ENCODE data around the gene RTL9. TPM values are rescaled to one million over a fixed set of nuclear protein-coding genes. Genes with fewer than 3 reads are reported as not detected.

Gene RTL9
- total RNA-seq, 1 donor from 2014 or later = not detected

DNA sequence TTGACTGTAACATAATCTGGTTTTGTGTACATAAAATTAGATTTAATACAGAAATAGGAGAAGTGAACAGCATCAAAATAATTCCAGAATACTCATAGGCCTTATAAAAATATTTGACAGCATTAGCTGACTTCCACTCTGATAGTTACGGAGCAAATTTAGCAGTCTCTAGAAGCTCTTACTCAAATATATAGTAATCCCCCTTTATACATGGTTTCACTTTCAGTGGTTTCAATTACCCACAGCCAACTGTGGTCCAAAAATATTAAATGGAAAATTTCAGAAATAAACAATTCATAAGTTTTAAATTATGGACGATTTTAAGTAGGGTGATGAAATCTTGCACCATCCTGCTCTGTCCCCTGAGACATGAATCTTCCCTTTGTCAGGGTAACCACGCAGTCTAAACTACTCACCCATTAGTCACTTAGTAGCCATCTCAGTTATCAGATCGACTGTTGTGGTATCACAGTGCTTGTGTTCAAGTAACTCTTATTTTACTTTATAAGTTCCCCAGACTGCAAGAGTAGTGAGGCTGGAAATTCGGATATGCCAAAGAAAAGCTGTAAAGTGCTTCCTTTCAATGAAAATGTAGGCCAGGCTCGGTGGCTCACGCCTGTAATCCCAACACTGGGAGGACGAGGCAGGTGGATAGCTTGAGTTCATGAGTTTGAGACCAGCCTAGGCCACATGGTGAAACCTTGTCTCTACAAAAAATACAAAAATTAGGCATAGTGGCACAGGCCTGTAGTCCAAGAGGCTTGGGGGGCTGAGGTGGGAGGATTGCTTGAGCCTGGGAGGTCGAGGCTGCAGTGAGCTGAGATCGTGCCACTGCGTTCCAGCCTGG lies 17.2 kb upstream of the RTL9 start:
- no peak for DNase-seq (ENCODE audit: extremely low read depth, low read depth, low spot score)

- DNase-seq (ENCODE audit: extremely low read depth, low read depth, low spot score) = no peak
Observed at GRCh38 chrX:110346681-110347080, 12.0 kb upstream of the RTL9 start.

DNA sequence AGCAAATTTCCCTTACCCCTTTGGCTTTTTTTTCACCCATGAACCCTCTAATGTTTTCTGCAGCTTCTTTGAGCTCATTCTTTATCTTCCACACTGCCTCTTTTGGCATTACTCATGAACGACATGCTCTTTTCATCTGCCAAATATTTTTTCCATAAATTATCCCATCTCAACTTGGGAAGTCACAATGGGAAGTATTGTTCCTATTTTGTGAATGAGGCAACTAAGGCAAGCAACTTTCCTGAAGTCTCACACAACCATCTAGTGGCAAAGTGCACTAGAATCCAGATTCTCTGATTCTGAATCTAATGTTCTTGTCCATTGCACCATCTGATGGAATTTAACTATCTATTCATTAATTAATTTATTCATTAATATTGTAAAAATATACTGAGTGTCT lies 625 bp downstream of the RTL9 start:
- no peak for DNase-seq (ENCODE audit: extremely low read depth, low read depth, low spot score)

- DNase-seq (ENCODE audit: extremely low read depth, low read depth, low spot score) = no peak
Observed at GRCh38 chrX:110363244-110363643, 4.6 kb downstream of the RTL9 start.

GRCh38 chrX:110373310-110373709 lies 14.7 kb downstream of the RTL9 start:
- DNase-seq (ENCODE audit: extremely low read depth, low read depth, low spot score) = no peak

GRCh38 chrX:110374559-110374958 lies 15.9 kb downstream of the RTL9 start:
- DNase-seq (ENCODE audit: extremely low read depth, low read depth, low spot score) = no peak

GRCh38 chrX:110381216-110381615 lies 22.6 kb downstream of the RTL9 start:
- no peak for DNase-seq (ENCODE audit: extremely low read depth, low read depth, low spot score)

GRCh38 chrX:110383414-110383813 lies 24.8 kb downstream of the RTL9 start:
- no peak for DNase-seq (ENCODE audit: extremely low read depth, low read depth, low spot score)

DNA sequence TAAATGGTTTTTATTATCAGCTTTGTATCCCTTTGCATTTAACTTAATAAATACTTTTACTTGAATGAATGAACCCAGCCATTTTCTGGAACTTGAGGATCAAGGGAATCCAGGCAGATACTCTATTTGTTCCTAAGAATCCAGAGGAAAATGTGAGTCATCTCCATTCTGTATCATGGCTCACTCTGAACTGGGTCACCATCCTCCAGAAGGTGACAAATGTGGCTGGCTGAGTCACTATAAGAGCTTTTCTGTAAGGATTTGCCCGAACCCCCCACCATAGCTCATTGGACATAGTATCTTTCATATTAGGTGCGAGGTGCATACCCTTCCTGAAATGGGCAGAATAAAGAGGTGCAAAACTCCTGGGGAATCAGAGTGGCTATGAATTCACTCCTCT lies 25.8 kb downstream of the RTL9 start:
- no peak for DNase-seq (ENCODE audit: extremely low read depth, low read depth, low spot score)

GRCh38 chrX:110389570-110389969 lies 30.9 kb downstream of the RTL9 start:
- DNase-seq (ENCODE audit: extremely low read depth, low read depth, low spot score) = no peak

- DNase-seq (ENCODE audit: extremely low read depth, low read depth, low spot score) = no peak
Observed at GRCh38 chrX:110391086-110391485, 32.4 kb downstream of the RTL9 start.

- DNase-seq (ENCODE audit: extremely low read depth, low read depth, low spot score) = no peak
Observed at GRCh38 chrX:110394651-110395050, 36.0 kb downstream of the RTL9 start.

- DNase-seq (ENCODE audit: extremely low read depth, low read depth, low spot score) = no peak
Observed at GRCh38 chrX:110395877-110396276, 37.2 kb downstream of the RTL9 start.

- DNase-seq (ENCODE audit: extremely low read depth, low read depth, low spot score) = no peak
Observed at GRCh38 chrX:110396735-110397134, 38.1 kb downstream of the RTL9 start.

- DNase-seq (ENCODE audit: extremely low read depth, low read depth, low spot score) = no peak
Observed at GRCh38 chrX:110397339-110397738, 38.7 kb downstream of the RTL9 start.

DNA sequence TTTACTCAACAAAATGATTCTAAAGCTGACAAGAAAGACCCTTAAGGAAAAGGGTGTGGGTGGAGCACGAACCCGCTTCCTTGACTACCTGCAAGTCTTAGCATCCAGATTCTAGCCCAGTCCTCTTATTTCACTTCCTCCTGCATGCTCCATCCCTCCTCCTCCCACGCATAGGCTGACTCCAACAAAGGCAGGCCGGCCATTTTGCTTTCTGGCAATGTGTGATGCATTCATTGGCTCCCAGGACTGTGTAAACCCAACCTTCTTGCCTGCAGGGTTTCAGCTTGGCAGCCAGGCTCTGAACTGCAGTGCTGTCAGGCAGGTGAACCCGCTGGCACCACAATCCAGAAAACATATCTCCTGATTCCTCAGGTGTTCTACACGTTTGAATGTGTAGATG lies 39.3 kb downstream of the RTL9 start:
- DNase-seq (ENCODE audit: extremely low read depth, low read depth, low spot score) = no peak

DNA sequence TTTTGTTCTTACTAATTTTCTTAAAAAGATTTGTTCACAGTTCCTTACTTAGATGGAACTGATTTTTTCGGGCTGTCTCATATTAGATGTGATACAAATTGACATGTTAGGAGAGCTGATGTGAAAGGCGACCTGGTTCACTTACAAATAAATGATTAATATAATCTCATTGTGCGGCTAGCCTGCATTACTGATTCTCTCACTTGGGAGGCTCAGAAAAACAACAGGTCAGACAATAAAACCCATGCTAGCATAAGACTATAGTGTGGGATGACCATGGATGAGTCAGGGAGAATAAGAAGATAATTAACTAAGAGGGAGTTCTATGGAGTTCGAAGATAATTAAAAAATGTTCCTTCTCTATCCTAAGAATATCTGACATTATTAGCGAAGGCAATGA lies 40.8 kb downstream of the RTL9 start:
- no peak for DNase-seq (ENCODE audit: extremely low read depth, low read depth, low spot score)

- DNase-seq (ENCODE audit: extremely low read depth, low read depth, low spot score) = no peak
Observed at GRCh38 chrX:110399966-110400365, 41.3 kb downstream of the RTL9 start.

DNA sequence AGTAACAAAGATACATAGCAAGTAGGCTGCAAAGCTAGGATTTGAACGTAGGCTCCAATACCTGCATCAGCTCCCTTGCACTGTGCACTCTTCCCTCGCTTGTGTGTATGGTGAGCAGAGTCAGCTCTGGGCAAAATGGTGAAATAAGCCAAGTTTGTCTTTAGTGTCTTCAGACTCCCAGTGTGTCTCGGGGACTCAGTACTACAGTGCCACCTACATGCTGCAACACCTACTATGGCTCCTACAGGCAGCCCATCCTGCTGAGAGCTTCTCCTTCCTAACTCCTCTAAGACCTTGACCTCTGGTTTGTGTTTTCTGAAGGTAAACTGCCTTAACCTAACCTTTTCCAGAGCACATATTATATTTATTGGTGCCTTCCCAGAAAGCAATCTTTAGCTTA lies 42.5 kb downstream of the RTL9 start:
- no peak for DNase-seq (ENCODE audit: extremely low read depth, low read depth, low spot score)

GRCh38 chrX:110402091-110402849 lies 43.6 kb downstream of the RTL9 start:
- no peak for DNase-seq (ENCODE audit: extremely low read depth, low read depth, low spot score)

GRCh38 chrX:110402850-110403221 lies 44.2 kb downstream of the RTL9 start:
- no peak for DNase-seq (ENCODE audit: extremely low read depth, low read depth, low spot score)

Measured in glomerular endothelial cell (primary cell).